H9 (cell line): ENCODE results near the gene RBMS3. TPM values are rescaled to one million over a fixed set of nuclear protein-coding genes. Genes with fewer than 3 reads are reported as not detected.

Experiments used
- DNase-seq: peaks from one replicate; pipeline ENCODE4 v3.0.0-alpha.2; 2017
- H2AFZ ChIP-seq: one replicate; pipeline ENCODE4 v1.6.1; 2013; ENCODE audit warnings: mild to moderate bottlenecking, low read length, control low read depth, moderate library complexity
- H2AK5ac ChIP-seq: 2 replicates; pipeline ENCODE4 v1.6.1; 2013; ENCODE audit warnings: low read length, control low read depth, mixed read lengths; ENCODE audit not compliant: insufficient read length
- H2BK120ac ChIP-seq: one replicate; pipeline ENCODE4 v1.6.1; 2013; ENCODE audit warnings: low read depth, mild to moderate bottlenecking, low read length, control low read depth, inconsistent platforms; ENCODE audit not compliant: poor library complexity, severe bottlenecking
- H2BK12ac ChIP-seq: 2 replicates; pipeline ENCODE4 v1.6.1; 2013; ENCODE audit warnings: low read length, control low read depth, mixed read lengths, low read depth; ENCODE audit not compliant: insufficient read length
- H2BK15ac ChIP-seq: 2 replicates; pipeline ENCODE4 v1.6.1; 2013; ENCODE audit warnings: low read depth, low read length, control low read depth
- H2BK20ac ChIP-seq: one replicate; pipeline ENCODE4 v1.6.1; 2013; ENCODE audit warnings: low read depth, mild to moderate bottlenecking, low read length, control low read depth, inconsistent platforms; ENCODE audit not compliant: poor library complexity, severe bottlenecking
- H2BK5ac ChIP-seq: 2 replicates; pipeline ENCODE4 v1.6.1; 2013; ENCODE audit warnings: low read length, control low read depth, mixed read lengths; ENCODE audit not compliant: insufficient read length
- H3K14ac ChIP-seq: 2 replicates; pipeline ENCODE4 v1.6.1; 2013; ENCODE audit warnings: low read length, control low read depth; ENCODE audit not compliant: insufficient read depth
- H3K18ac ChIP-seq: 2 replicates; pipeline ENCODE4 v1.6.1; 2013; ENCODE audit warnings: low read depth, mild to moderate bottlenecking, mixed read lengths, low read length, control low read depth; ENCODE audit not compliant: insufficient read length
- H3K23ac ChIP-seq: 2 replicates; pipeline ENCODE4 v1.6.1; 2013; ENCODE audit warnings: low read length, control low read depth, mixed read lengths, low read depth; ENCODE audit not compliant: insufficient read length
- H3K23me2 ChIP-seq: 2 replicates; pipeline ENCODE4 v1.6.1; 2013; ENCODE audit warnings: low read depth, mild to moderate bottlenecking, mixed read lengths, low read length, control low read depth; ENCODE audit not compliant: insufficient read length, poor library complexity, severe bottlenecking
- H3K27ac ChIP-seq: 2 replicates; pipeline ENCODE4 v1.5.1; 2013; ENCODE audit warnings: low read length, control low read depth, mixed read lengths, low read depth; ENCODE audit not compliant: insufficient read length
- H3K27me3 ChIP-seq: 2 replicates; pipeline ENCODE4 v1.6.1; 2013; ENCODE audit warnings: low read length, control low read depth, inconsistent platforms; ENCODE audit not compliant: insufficient read depth
- H3K4ac ChIP-seq: 2 replicates; pipeline ENCODE4 v1.6.1; 2013; ENCODE audit warnings: low read depth, mild to moderate bottlenecking, control low read depth, inconsistent platforms, low read length, moderate library complexity
- H3K4me1 ChIP-seq: 2 replicates; pipeline ENCODE4 v1.6.1; 2013; ENCODE audit warnings: low read length, control low read depth, inconsistent platforms; ENCODE audit not compliant: insufficient read depth
- H3K4me2 ChIP-seq: 2 replicates; pipeline ENCODE4 v1.6.1; 2013; ENCODE audit warnings: low read length, control low read depth, mixed read lengths; ENCODE audit not compliant: insufficient read length, insufficient read depth
- H3K56ac ChIP-seq: 2 replicates; pipeline ENCODE4 v1.6.1; 2013; ENCODE audit warnings: low read depth, mild to moderate bottlenecking, mixed read lengths, low read length, control low read depth; ENCODE audit not compliant: insufficient read length
- H3K79me1 ChIP-seq: 2 replicates; pipeline ENCODE4 v1.6.1; 2013; ENCODE audit warnings: low read depth, mild to moderate bottlenecking, moderate library complexity, low read length, control low read depth, inconsistent platforms; ENCODE audit not compliant: insufficient read depth, poor library complexity, severe bottlenecking
- H3K79me2 ChIP-seq: 2 replicates; pipeline ENCODE4 v1.6.1; 2013; ENCODE audit warnings: low read length, control low read depth, inconsistent platforms; ENCODE audit not compliant: insufficient read depth
- H3K9ac ChIP-seq: 2 replicates; pipeline ENCODE4 v1.6.1; 2013; ENCODE audit warnings: low read length, control low read depth, mixed read lengths; ENCODE audit not compliant: insufficient read length; ENCODE audit errors: extremely low read depth
- H3K9me3 ChIP-seq: one replicate; pipeline ENCODE4 v1.6.1; 2013; ENCODE audit warnings: low read depth, low read length, inconsistent platforms; ENCODE audit not compliant: control insufficient read depth
- H3T11ph ChIP-seq: one replicate; pipeline ENCODE4 v1.6.1; 2013; ENCODE audit warnings: mild to moderate bottlenecking, low read length, control low read depth, inconsistent platforms
- H4K20me1 ChIP-seq: one replicate; pipeline ENCODE4 v1.6.1; 2013; ENCODE audit not compliant: control insufficient read depth, insufficient read length, insufficient read depth
- H4K5ac ChIP-seq: 2 replicates; pipeline ENCODE4 v1.6.1; 2013; ENCODE audit warnings: low read depth, mild to moderate bottlenecking, mixed read lengths, low read length, control low read depth; ENCODE audit not compliant: insufficient read length
- H4K8ac ChIP-seq: replicated peaks from 2 replicates; pipeline ENCODE4 v1.6.1; 2013; ENCODE audit warnings: low read length, control low read depth, mixed read lengths, low read depth; ENCODE audit not compliant: insufficient read length
- H4K91ac ChIP-seq: 2 replicates; pipeline ENCODE4 v1.6.1; 2013; ENCODE audit warnings: low read depth, mild to moderate bottlenecking, moderate library complexity, mixed read lengths, low read length, control low read depth; ENCODE audit not compliant: insufficient read length
- H3K27ac Mint-ChIP-seq, 3 experiments: 2 replicates in 2 of 3; 3 replicates in 1 of 3; pipeline ENCODE4 v1.8.0; 2020 to 2021; ENCODE audit warnings: mixed read lengths in 3 of 3, mild to moderate bottlenecking in 1 of 3, moderate library complexity in 1 of 3
- H3K27me3 Mint-ChIP-seq: 2 replicates; pipeline ENCODE4 v1.8.0; 2021; ENCODE audit warnings: low read depth, mild to moderate bottlenecking, moderate library complexity, mixed read lengths
- H3K36me3 Mint-ChIP-seq, 3 experiments: 2 replicates in 2 of 3; 3 replicates in 1 of 3; pipeline ENCODE4 v1.8.0; 2020 to 2021; ENCODE audit warnings: low read depth in 3 of 3, mixed read lengths in 3 of 3; ENCODE audit not compliant: insufficient read depth in 1 of 3
- H3K4me1 Mint-ChIP-seq, 2 experiments: 2 replicates each; pipeline ENCODE4 v1.8.0; 2020; ENCODE audit warnings: mixed read lengths in 2 of 2
- H3K4me3 Mint-ChIP-seq, 2 experiments: 2 replicates in 1 of 2; 3 replicates in 1 of 2; pipeline ENCODE4 v1.8.0; 2020 to 2021; ENCODE audit warnings: mild to moderate bottlenecking in 2 of 2, mixed read lengths in 2 of 2, moderate library complexity in 1 of 2
- H3K9me3 Mint-ChIP-seq, 2 experiments: 2 replicates in 1 of 2; 3 replicates in 1 of 2; pipeline ENCODE4 v1.8.0; 2020; ENCODE audit warnings: mild to moderate bottlenecking in 2 of 2, mixed read lengths in 2 of 2, moderate library complexity in 1 of 2
- CTCF ChIP-seq: fragments of 200-600 bp; sonication (generic); conservative IDR thresholded peaks from 3 replicates; pipeline ENCODE4 v1.8.0; 2021; ENCODE audit warnings: antibody characterized with exemption, mild to moderate bottlenecking
- total RNA-seq: library from RNA; stranded (reverse); gene quantifications from 2 replicates; pipeline ENCODE4 v1.2.1, GENCODE V29; 2021

The RBMS3 gene
- total RNA-seq, 1 experiment from 2014 or later, result 8.1 TPM

DNA sequence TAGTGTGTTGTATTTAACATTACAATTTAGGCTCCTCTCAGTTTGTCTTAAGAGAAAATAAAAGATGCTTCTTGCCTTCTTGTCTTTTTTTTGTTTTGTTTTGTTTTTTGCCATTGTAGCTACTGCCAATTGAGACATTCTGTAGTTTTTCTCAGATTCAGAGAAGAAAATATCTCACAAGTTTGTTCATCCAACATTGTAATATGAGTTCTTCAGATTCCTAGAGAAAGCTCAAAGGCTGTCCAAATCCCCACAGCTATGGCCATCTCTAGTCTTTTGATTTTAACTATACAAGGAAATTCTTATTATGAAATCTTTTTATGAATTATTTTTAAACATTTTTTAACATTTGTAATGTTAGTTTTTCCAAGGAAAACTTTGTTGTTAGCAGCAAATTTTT is 264.7 kb downstream of the RBMS3 start:
- H3K9me3 ChIP-seq, result no peaks in the 10 kb centered on the region
- no peak for TF ChIP-seq CTCF
- no peak overlapping the region for H3T11ph ChIP-seq
- no peak overlapping the region for H4K8ac ChIP-seq
- H3K79me2 ChIP-seq, result no peaks in the 10 kb centered on the region
- Mint-ChIP-seq H3K27ac (no peak overlapping the region), H3K9me3 (no peaks in the 10 kb centered on the region), H3K4me1 (no peaks in the 10 kb centered on the region), H3K36me3 (no peaks in the 10 kb centered on the region), H3K27me3 (no peaks in the 10 kb centered on the region), H3K4me3 (no peak overlapping the region)
- H3K18ac ChIP-seq, result no peak overlapping the region
- no peaks in the 10 kb centered on the region for H3K4me1 ChIP-seq
- H3K79me1 ChIP-seq, result no peaks in the 10 kb centered on the region
- H4K5ac ChIP-seq, result no peak overlapping the region
- no peak overlapping the region for H2BK20ac ChIP-seq
- no peak overlapping the region for H2AFZ ChIP-seq
- no peak for DNase-seq
- H3K9ac ChIP-seq, result no peak overlapping the region
- no peaks in the 10 kb centered on the region for H3K27me3 ChIP-seq
- no peak overlapping the region for H2BK5ac ChIP-seq
- H4K91ac ChIP-seq, result no peak overlapping the region
- H3K4me2 ChIP-seq, result no peak overlapping the region
- no peak overlapping the region for H2BK12ac ChIP-seq
- H3K23ac ChIP-seq, result no peak overlapping the region
- no peaks in the 10 kb centered on the region for H4K20me1 ChIP-seq
- H2AK5ac ChIP-seq, result no peak overlapping the region
- no peak overlapping the region for H3K14ac ChIP-seq
- H3K23me2 ChIP-seq, result no peaks in the 10 kb centered on the region
- no peak overlapping the region for H2BK15ac ChIP-seq
- no peak overlapping the region for H3K27ac ChIP-seq
- H3K56ac ChIP-seq, result no peak overlapping the region
- H2BK120ac ChIP-seq, result no peak overlapping the region
- H3K4ac ChIP-seq, result no peak overlapping the region
